Rectal smooth muscle tissue (tissue), 1 donor: ENCODE data around the gene PPP2R2D.
"Not testable (repeated sequence)": the region's sequence is repeated elsewhere in the genome, so short reads cannot be mapped to it uniquely, and the experiment has no call there.

ENCODE experiments used
- H3K27ac ChIP-seq: one replicate; pipeline ENCODE4 v1.7.0; 2013; ENCODE audit warnings: low read depth, low read length, inconsistent platforms
- H3K27me3 ChIP-seq: one replicate; pipeline ENCODE4 v1.7.0; 2013; ENCODE audit warnings: low read length; ENCODE audit not compliant: control insufficient read depth, insufficient read depth
- H3K36me3 ChIP-seq: one replicate; pipeline ENCODE4 v1.7.0; 2013; ENCODE audit warnings: low read length; ENCODE audit not compliant: control insufficient read depth, insufficient read depth
- H3K4me1 ChIP-seq: one replicate; pipeline ENCODE4 v1.7.0; 2013; ENCODE audit warnings: low read length; ENCODE audit not compliant: control insufficient read depth, insufficient read depth
- H3K4me3 ChIP-seq: one replicate; pipeline ENCODE4 v1.7.0; 2013; ENCODE audit warnings: low read length
- H3K9ac ChIP-seq: one replicate; pipeline ENCODE4 v1.7.0; 2013; ENCODE audit warnings: low read length

PPP2R2D gene

DNA sequence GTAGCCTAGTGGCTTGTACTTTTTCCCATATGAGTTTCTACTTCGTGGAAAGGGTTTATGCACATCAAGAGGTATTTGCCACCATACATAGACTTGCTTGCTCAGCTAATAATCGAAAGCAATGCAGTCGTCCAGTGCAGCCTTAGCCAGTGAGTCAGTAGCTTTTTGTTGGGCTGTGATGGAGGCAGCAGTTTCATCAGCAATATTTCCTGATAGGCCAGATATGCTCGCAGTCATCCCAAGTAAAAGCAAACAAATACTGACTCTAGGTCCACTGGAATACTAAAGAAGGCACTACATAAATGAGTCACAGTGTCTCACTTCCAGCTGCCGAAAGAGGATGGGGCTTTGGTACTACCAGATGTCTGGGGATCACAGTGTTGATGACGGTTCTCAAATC is 83.0 kb downstream of the PPP2R2D start:
- Histone ChIP-seq H3K4me3 (no peak overlapping the region), H3K9ac (no peak overlapping the region), H3K4me1 (peaks cover 4% of the 10 kb centered on the region), H3K36me3 (no peaks in the 10 kb centered on the region), H3K27me3 (no peaks in the 10 kb centered on the region), H3K27ac (no peak overlapping the region)

DNA sequence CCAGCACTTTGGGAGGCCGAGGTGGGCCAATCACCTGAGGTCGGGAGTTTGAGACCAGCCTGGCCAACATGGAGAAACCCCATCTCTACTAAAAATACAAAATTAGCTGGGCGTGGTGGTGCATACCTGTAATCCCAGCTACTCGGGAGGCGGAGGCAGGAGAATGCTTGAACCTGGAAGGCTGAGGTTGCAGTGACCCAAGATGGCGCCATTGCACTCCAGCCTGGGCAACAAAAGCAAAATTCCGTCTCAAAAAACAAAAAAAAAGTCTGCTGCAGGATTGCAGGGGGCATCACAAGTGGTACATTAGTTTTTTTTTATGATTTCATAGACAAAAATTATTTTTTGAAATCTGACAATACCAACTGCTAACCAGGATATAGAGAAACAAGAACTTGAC is 86.0 kb downstream of the PPP2R2D start:
- not testable (repeated sequence) for H3K4me3 ChIP-seq, H3K27ac ChIP-seq, H3K27me3 ChIP-seq, H3K9ac ChIP-seq, H3K36me3 ChIP-seq, H3K4me1 ChIP-seq

- not testable (repeated sequence) for H3K4me1 ChIP-seq, H3K27me3 ChIP-seq, H3K9ac ChIP-seq, H3K4me3 ChIP-seq, H3K36me3 ChIP-seq, H3K27ac ChIP-seq
Observed at GRCh38 chr10:131987301-131987700, 86.5 kb downstream of the PPP2R2D start.

- not testable (repeated sequence) for H3K4me3 ChIP-seq, H3K36me3 ChIP-seq, H3K27me3 ChIP-seq, H3K9ac ChIP-seq, H3K27ac ChIP-seq, H3K4me1 ChIP-seq
Observed at GRCh38 chr10:131987786-131988185, 87.0 kb downstream of the PPP2R2D start.

GRCh38 chr10:131991726-131992125 is 90.9 kb downstream of the PPP2R2D start:
- Histone ChIP-seq H3K36me3 (no peaks in the 10 kb centered on the region), H3K9ac (no peak overlapping the region), H3K4me3 (no peak overlapping the region), H3K27ac (no peak overlapping the region), H3K4me1 (no peaks in the 10 kb centered on the region), H3K27me3 (no peaks in the 10 kb centered on the region)

DNA sequence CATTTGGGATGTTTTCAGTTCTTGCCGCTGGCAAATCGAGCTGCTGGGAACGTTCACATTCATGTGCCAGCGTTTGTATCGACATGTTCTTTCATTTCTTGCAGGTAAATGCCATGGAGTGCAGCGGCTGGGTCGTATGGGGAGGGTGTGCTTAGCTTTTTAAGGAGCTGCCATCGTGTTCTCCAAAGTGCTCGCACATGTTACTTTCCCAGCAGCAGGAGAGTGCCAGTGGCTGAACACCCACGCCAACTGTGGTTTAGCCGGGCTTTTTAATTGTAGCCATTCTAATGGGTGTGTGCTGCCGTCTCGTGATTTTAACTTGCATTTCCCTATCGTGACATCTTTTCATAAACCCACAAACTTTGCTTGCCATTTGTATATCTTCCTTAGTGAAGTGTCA is 92.5 kb downstream of the PPP2R2D start:
- H3K4me3 ChIP-seq, result no peak overlapping the region
- H3K4me1 ChIP-seq, result peaks cover 5% of the 10 kb centered on the region
- no peak overlapping the region for H3K27ac ChIP-seq
- H3K9ac ChIP-seq, result no peak overlapping the region
- H3K27me3 ChIP-seq, result no peaks in the 10 kb centered on the region
- no peaks in the 10 kb centered on the region for H3K36me3 ChIP-seq

DNA sequence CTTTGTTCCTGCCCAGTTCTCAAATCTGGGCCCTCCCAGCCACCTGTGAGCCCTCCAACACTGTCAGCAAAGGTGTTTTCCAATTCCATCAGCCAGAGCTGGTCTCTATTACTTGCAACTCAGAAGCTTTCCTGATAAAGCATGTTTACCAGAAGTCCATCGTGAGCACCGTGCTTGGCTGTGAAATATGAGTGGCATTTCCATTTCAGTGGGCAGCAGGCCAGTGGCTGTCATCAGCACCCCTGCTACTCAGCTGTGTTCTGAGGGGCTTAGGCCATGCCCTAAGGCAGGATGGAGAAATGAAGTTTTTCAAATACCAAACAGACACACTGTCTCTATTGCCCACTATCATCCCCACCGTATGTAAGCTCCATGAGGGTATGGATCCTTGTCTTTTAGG is 93.6 kb downstream of the PPP2R2D start:
- H3K27ac ChIP-seq, result no peak overlapping the region
- no peaks in the 10 kb centered on the region for H3K27me3 ChIP-seq
- H3K9ac ChIP-seq, result no peak overlapping the region
- H3K4me1 ChIP-seq, result peaks cover 5% of the 10 kb centered on the region
- H3K36me3 ChIP-seq, result no peaks in the 10 kb centered on the region
- H3K4me3 ChIP-seq, result no peak overlapping the region

GRCh38 chr10:131996466-131997365 is 95.9 kb downstream of the PPP2R2D start:
- Histone ChIP-seq H3K36me3 (no peaks in the 10 kb centered on the region), H3K27ac (no peak overlapping the region), H3K9ac (no peak overlapping the region), H3K27me3 (no peaks in the 10 kb centered on the region), H3K4me3 (no peak overlapping the region), H3K4me1 (peaks cover 5% of the 10 kb centered on the region)

- H3K27ac ChIP-seq, result peak overlapping the region; percentile 57
- no peak overlapping the region for H3K4me3 ChIP-seq
- H3K9ac ChIP-seq, result no peak overlapping the region
- no peaks in the 10 kb centered on the region for H3K27me3 ChIP-seq
- peaks cover 5% of the 10 kb centered on the region for H3K4me1 ChIP-seq
- H3K36me3 ChIP-seq, result no peaks in the 10 kb centered on the region
Observed at GRCh38 chr10:131997366-131998049, 96.7 kb downstream of the PPP2R2D start.

DNA sequence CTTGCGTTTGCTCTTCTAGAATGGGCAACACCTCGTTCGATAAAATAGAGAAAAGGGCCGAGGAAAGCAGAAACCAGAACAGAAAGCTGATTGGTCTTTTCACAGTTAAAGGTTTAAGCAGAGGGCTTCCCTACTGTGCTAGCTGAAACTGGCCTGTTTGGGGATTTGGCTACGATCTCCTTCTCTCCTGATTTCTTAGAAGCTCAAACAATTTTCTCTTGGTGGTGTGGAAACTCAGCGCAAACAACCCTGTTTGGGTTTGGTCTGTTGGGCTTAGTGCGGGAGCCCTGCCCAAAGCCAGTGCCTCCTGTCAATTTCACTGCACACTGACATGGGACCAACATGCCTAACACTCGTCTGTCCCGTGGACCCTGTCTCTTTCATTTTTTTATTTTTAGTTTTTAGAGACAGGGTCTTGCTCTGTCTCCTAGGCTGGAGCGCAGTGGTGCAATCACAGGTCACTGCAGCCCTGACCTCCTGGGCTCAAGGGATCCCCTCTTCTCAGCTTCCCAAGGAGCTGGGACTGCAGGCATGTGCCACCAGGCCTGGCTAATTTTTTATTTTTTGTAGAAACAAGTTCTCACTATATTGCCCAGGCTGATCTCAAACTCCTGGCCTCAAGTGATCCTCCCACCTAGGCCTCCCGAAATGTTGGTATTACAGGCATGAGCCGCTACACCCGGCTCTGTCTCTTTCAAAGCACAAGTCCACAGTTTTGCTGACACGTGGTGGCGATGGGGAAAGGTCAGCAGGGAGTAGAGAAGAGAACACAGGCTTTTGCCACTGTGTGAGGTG is 97.4 kb downstream of the PPP2R2D start:
- Histone ChIP-seq H3K36me3 (no peaks in the 10 kb centered on the region), H3K4me3 (no peak overlapping the region), H3K4me1 (peaks cover 5% of the 10 kb centered on the region), H3K27me3 (no peaks in the 10 kb centered on the region), H3K9ac (no peak overlapping the region), H3K27ac (peak overlapping the region; percentile 57)

DNA sequence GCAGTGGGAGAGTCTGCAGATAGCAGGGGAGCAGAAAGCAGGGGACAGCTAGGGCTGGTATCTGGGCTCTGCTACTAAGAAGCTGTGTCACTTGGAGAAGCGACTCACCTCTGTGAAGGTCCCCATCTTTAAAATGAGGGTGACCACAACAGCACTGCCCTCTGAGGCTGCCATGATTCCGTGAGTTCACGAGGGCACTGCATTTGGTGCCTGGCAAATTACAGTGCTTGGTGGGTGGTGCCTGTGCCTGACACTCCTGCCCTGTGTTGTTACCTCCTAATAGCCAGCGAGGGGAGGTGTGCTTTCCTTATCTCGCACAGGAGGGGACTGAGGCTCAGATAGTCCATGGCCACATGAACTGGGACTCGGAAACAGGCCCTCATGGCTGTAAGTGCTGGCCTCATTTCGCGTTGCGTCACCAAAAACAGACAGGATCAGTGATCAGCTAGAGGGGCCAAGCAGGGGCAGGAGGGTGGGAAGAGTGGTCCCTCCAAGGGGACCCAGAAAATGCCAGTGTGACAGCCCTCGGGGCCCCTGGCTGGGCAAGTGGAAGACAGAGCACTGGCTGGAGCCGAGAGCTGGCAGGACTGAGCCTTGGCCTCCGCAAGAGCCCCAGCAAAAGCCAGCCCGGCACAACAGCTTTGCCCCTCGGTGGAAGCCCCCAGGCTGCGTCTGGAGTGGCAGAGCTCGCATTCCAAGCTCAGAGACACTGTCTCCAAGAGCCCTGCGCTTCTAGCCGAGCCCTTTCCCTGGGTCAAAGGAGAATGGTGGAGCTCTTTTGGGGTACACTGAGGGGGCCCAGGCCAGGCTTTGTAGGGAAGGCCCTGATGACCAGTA is 98.3 kb downstream of the PPP2R2D start:
- Histone ChIP-seq H3K27me3 (no peaks in the 10 kb centered on the region), H3K4me1 (peaks cover 5% of the 10 kb centered on the region), H3K36me3 (no peaks in the 10 kb centered on the region), H3K9ac (no peak overlapping the region), H3K4me3 (no peak overlapping the region), H3K27ac (no peak overlapping the region)
